ENCODE data around the gene EFR3B.
"Not testable (repeated sequence)": the region's sequence is repeated elsewhere in the genome, so short reads cannot be mapped to it uniquely, and the experiment has no call there.

The EFR3B gene

DNA sequence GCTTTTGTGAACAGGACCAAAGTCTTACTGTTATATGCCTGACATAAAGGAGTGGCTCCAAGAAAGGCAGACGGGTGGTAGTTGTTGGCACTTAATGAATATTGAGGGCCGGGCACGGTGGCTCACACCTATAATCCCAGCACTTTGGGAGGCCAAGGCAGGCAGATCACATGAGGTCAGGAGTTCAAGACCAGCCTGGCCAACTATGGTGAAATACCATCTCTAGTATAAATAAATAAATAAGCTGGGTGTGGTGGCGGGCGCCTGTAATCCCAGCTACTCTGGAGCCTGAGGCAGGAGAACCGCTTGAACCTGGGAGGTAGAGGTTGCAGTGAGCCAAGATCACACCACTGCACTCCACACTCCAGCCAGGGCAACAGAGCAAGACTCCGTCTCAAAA lies 120.2 kb downstream of the EFR3B start:
- not testable (repeated sequence) for H3K36me3 ChIP-seq (ENCODE audit: control insufficient read depth, insufficient read depth, low read length); H3K9ac ChIP-seq (ENCODE audit: low read depth, low read length); H3K4me1 ChIP-seq (ENCODE audit: control insufficient read depth, insufficient read depth, low read length); H3K4me3 ChIP-seq (ENCODE audit: low read depth, low read length); H3K9me3 ChIP-seq (ENCODE audit: control insufficient read depth, insufficient read depth, low read length)
- H3K27me3 ChIP-seq (ENCODE audit: control insufficient read depth, insufficient read depth, low read length) = peaks cover 10% of the 10 kb centered on the region

DNA sequence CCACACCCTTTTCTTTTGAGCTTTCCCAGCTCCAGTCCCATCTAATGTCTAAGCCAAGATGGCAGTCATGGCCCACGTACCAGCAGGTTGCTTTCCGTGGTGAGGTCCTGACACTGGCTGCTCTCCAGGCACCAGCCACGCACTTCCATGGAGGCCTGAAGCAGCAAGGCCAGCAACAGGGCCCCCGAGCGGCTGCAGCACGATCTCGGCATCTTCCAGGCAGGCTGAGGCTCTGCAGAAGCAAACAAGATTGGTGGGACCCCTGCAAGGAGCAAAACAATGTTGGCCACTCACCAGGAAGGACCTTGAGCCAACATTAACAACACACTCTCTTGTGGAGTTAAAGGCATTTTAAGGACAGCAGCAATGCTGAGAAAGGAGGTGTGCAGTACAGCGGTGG lies 122.7 kb downstream of the EFR3B start:
- peaks cover 33% of the 10 kb centered on the region for H3K27me3 ChIP-seq (ENCODE audit: control insufficient read depth, insufficient read depth, low read length)

DNA sequence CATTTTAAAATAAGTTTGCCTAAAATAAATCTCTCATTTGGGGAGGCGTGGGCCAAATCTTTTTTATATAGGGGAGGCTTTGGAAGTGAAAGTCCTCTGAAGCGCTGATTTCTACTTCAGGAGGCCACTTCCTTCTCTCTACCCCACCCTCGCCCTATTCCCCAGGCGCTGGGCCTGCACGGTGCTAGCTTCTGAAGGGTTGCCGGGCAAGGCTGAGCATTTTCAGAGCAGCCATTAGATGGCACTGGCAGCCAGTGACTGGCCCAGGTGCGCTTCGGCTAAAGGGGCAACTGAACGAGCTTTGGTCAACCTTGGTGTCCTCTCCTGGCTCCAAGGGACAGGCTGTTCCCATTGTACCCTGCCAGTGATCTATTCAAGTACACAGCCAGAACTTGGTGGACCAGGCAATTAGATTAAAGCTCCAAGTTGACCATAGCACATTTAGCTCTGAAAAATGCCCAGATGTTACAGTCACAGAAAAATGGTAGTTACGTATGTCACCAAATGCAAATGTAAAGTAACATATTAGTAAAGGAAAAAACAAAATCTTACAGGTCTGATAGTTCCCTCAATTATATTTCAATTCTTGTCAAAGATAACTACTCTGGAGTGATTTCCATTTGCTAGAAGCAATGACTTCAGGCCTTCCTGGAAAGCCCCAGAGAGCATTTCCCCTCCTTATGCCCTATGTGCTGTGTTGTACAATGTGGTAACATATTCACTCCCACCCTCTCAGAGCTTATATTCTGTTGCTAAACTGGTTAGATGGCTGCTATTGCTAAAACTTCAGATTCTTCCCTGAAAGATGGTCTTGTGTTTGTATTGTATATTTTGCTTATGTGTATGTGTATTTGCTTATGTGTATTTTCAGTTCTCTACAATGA lies 124.4 kb downstream of the EFR3B start:
- Histone ChIP-seq H3K4me1 (ENCODE audit: control insufficient read depth, insufficient read depth, low read length) (peaks cover 5% of the 10 kb centered on the region), H3K9ac (ENCODE audit: low read depth, low read length) (no peak overlapping the region), H3K4me3 (ENCODE audit: low read depth, low read length) (no peak overlapping the region), H3K9me3 (ENCODE audit: control insufficient read depth, insufficient read depth, low read length) (no peaks in the 10 kb centered on the region), H3K27me3 (ENCODE audit: control insufficient read depth, insufficient read depth, low read length) (peaks cover 45% of the 10 kb centered on the region), H3K36me3 (ENCODE audit: control insufficient read depth, insufficient read depth, low read length) (no peaks in the 10 kb centered on the region)

More for the DNA sequence above, 122.7 kb downstream of the EFR3B start:
- Histone ChIP-seq H3K4me1 (ENCODE audit: control insufficient read depth, insufficient read depth, low read length) (peaks cover 8% of the 10 kb centered on the region), H3K4me3 (ENCODE audit: low read depth, low read length) (no peak overlapping the region), H3K36me3 (ENCODE audit: control insufficient read depth, insufficient read depth, low read length) (no peaks in the 10 kb centered on the region), H3K9ac (ENCODE audit: low read depth, low read length) (no peak overlapping the region), H3K9me3 (ENCODE audit: control insufficient read depth, insufficient read depth, low read length) (no peaks in the 10 kb centered on the region)

DNA sequence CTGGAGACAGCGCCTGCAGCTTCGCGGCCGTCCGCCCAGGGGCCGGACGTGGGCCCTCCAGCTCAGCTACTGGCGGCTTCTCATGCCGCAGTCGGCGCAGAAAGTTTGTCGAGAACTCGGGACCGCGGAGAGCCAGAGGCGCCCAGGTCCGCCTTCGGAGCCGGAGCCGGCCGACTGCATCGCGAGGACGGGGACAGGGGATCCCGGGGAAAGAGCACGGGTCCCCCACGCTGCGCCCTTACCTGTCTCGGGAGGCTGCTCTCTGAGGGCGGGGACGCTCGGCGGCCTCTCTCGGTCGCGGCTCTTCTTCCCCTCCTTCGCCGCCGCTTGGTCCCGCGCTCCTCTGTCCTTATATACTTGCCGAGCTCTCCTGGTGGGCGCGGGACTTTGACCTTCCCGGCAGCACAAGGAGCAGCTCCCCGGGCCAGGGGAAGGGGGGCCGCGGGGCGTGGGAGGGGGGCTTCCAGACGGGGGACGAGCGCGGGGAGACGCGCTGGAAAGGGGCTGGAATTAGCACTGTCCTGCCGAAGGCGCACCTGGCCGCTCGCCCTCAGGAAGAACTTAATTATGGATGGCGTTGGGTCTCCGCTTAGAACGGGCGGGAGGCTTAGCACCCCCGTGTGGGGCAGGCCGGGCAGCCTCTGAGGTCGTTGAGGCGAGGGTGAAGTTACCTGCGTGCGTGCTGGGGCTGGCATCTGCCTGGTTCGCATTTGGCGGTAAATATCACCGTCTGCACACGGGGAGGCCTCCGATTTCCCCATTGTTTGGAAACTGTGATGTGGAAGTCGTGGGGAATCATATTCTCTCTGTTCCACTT lies 126.6 kb downstream of the EFR3B start, which contains the start of gene POMC:
TSS of gene POMC (minus strand) at position 325 of the 817 bp plus-strand sequence. CDS start 3,808 bp downstream, outside the sequence.
- no peaks in the 10 kb centered on the region for H3K36me3 ChIP-seq (ENCODE audit: control insufficient read depth, insufficient read depth, low read length)
- no peaks in the 10 kb centered on the region for H3K9me3 ChIP-seq (ENCODE audit: control insufficient read depth, insufficient read depth, low read length)
- H3K9ac ChIP-seq (ENCODE audit: low read depth, low read length) = peak within 1 kb of the TSS; percentile 79
- peaks cover 5% of the 10 kb centered on the region for H3K4me1 ChIP-seq (ENCODE audit: control insufficient read depth, insufficient read depth, low read length)
- peak within 1 kb of the TSS; percentile 58 for H3K4me3 ChIP-seq (ENCODE audit: low read depth, low read length)
- peaks cover 45% of the 10 kb centered on the region for H3K27me3 ChIP-seq (ENCODE audit: control insufficient read depth, insufficient read depth, low read length)

DNA sequence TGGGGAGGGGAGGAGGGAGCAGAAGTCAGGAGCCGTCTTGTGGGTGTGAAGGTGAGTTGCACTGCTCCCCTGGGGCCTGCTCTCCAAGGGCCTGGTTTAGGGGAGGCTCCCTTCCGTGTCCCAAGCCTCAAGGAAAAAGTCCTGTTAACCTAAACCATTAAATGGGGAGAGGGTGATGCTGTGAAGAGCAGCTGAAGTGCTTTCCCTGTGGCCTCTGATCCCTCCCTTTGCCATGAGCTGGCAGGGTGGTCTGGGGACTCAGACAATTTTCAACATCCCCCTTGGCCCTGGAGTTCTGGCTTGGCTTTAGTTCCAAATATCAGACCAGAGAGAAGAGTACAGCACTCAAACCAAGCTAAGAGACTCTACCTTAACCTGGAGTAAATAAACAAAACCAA lies 127.2 kb downstream of the EFR3B start:
- Histone ChIP-seq H3K9ac (ENCODE audit: low read depth, low read length) (no peak overlapping the region), H3K4me1 (ENCODE audit: control insufficient read depth, insufficient read depth, low read length) (peaks cover 5% of the 10 kb centered on the region), H3K27me3 (ENCODE audit: control insufficient read depth, insufficient read depth, low read length) (peaks cover 45% of the 10 kb centered on the region), H3K9me3 (ENCODE audit: control insufficient read depth, insufficient read depth, low read length) (no peaks in the 10 kb centered on the region), H3K36me3 (ENCODE audit: control insufficient read depth, insufficient read depth, low read length) (no peaks in the 10 kb centered on the region), H3K4me3 (ENCODE audit: low read depth, low read length) (peak overlapping the region; percentile 58)

DNA sequence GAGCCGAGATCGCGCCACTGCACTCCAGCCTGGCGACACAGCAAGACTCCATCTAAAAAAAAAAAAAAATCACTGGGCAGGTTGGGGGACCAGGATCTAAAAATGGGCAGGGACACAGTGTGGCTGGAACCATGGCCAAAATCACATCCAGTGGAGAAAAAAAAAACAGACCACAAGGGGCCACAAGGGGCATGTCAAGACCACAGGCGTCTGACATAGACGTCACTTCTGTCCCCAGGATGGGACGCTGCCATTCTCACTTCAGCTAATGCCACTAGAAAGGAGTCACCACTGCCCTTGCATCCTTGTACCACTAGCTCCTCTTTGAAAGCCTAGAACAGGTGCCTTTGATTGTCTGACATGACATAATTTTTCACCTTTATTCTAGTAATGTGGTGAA lies 129.0 kb downstream of the EFR3B start:
- Histone ChIP-seq H3K36me3 (ENCODE audit: control insufficient read depth, insufficient read depth, low read length) (no peaks in the 10 kb centered on the region), H3K9me3 (ENCODE audit: control insufficient read depth, insufficient read depth, low read length) (no peaks in the 10 kb centered on the region), H3K27me3 (ENCODE audit: control insufficient read depth, insufficient read depth, low read length) (peaks cover 48% of the 10 kb centered on the region), H3K9ac (ENCODE audit: low read depth, low read length) (no peak overlapping the region), H3K4me1 (ENCODE audit: control insufficient read depth, insufficient read depth, low read length) (peaks cover 5% of the 10 kb centered on the region), H3K4me3 (ENCODE audit: low read depth, low read length) (no peak overlapping the region)

DNA sequence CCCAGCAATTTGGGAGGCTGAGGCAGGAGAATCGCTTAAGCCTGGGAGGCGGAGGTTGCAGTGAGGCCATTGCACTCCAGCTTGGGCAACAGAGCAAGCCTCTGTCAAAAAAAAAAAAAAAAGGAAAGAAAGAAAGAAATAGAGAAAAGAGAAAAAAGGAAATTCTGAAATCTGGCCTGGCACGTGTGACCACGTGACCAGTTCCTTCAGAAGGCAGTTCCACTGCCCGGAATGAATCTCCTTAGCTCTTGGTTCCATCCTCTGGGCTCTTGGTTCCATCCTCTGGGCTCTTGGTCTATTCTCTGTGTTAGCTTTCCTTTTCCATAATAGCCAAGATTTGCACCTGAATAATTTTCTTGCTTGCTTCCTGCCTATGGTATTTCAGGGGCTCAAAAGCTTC lies 131.8 kb downstream of the EFR3B start:
- Histone ChIP-seq H3K4me1 (ENCODE audit: control insufficient read depth, insufficient read depth, low read length) (peaks cover 5% of the 10 kb centered on the region), H3K4me3 (ENCODE audit: low read depth, low read length) (no peak overlapping the region), H3K9me3 (ENCODE audit: control insufficient read depth, insufficient read depth, low read length) (no peaks in the 10 kb centered on the region), H3K27me3 (ENCODE audit: control insufficient read depth, insufficient read depth, low read length) (peaks cover 23% of the 10 kb centered on the region), H3K9ac (ENCODE audit: low read depth, low read length) (no peak overlapping the region), H3K36me3 (ENCODE audit: control insufficient read depth, insufficient read depth, low read length) (no peaks in the 10 kb centered on the region)

DNA sequence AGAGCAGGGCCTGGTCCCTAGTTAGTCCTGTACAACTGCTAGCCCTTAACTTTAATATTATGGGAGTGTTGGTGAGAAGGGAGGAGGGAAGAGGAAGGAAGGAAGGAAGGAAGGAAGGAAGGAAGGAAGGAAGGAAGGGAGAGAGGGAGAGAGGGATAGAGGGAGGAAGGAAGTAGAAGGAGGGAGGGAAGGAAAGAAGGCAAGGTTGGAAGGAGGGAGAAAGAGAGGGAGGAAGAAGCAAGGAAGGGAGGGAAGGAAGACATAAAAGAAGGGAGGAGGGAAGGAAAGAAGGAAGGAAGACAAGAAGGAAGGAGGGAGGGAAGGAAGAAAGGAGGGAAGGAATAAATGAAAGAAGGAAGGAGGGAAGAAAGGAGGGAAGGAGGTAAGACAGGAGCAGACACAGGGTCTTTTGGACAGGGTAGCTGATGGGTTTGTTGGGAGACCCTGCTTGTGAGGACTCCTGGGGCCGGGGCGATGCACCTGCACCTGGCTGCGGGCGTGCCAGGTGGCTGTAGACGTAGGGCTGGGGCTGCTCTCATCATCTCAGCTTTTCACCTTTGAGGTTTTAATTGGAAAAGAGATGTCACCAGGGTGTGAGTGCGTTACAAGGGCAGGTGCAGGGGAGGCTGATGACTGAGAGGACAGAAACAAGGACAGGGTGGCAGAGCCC lies 132.5 kb downstream of the EFR3B start:
- no peak overlapping the region for H3K4me3 ChIP-seq (ENCODE audit: low read depth, low read length)

DNA sequence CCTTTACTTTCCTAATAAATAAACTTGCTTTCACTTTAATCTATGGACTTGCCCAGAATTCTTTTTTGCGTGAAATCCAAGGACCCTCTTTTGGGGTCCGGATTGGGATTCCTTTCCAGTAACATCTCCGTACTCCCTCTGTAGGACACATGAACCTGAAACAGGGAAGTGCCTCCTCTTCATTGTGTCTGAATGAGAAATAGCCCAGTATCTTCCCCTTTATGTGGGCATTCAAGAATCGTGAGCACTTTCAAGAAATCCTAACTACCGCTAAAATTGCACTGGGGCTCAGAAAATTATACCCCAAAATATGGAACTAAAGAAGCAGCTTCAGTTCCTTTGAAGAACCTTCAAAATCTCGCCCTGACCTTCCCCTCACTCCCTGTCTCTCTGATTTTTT lies 134.3 kb downstream of the EFR3B start:
- H3K4me1 ChIP-seq (ENCODE audit: control insufficient read depth, insufficient read depth, low read length) = no peaks in the 10 kb centered on the region
- no peak overlapping the region for H3K4me3 ChIP-seq (ENCODE audit: low read depth, low read length)
- no peaks in the 10 kb centered on the region for H3K9me3 ChIP-seq (ENCODE audit: control insufficient read depth, insufficient read depth, low read length)

More for the DNA sequence above, 132.5 kb downstream of the EFR3B start:
- Histone ChIP-seq H3K9ac (ENCODE audit: low read depth, low read length) (no peak overlapping the region), H3K36me3 (ENCODE audit: control insufficient read depth, insufficient read depth, low read length) (no peaks in the 10 kb centered on the region), H3K4me1 (ENCODE audit: control insufficient read depth, insufficient read depth, low read length) (peaks cover 1% of the 10 kb centered on the region), H3K9me3 (ENCODE audit: control insufficient read depth, insufficient read depth, low read length) (no peaks in the 10 kb centered on the region), H3K27me3 (ENCODE audit: control insufficient read depth, insufficient read depth, low read length) (peaks cover 17% of the 10 kb centered on the region)

DNA sequence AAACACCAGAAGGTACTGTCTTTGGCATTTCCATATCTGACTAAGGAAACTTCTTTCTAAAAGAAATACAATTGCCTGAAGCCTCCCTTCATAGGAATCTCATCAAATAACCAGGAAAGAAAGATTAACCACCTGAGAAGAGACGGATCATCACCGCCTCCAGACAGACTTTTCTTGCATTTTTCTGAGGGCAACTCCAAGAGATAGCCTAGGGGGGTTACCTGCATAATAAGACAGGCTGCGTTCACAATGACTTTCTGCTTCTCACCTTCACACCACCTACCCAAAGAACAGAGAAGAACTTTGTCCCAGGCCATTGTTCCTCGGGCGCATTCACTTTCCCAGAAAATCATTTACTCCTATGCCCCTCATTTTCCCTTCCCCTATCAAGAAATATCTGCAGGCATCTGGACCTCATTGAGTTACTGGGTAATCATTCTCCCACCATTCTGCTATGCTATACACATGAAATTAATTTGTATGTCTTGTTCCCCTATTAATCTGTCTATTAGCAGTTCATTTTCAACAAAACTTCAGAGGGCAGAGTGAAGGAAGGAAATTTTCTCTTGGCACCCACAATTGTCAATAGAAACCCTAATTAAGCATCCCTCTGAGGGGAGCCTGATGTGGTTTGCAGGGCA lies 134.8 kb downstream of the EFR3B start:
- no peaks in the 10 kb centered on the region for H3K36me3 ChIP-seq (ENCODE audit: control insufficient read depth, insufficient read depth, low read length)
- no peak overlapping the region for H3K4me3 ChIP-seq (ENCODE audit: low read depth, low read length)
- H3K27me3 ChIP-seq (ENCODE audit: control insufficient read depth, insufficient read depth, low read length) = peaks cover 2% of the 10 kb centered on the region
- no peak overlapping the region for H3K9ac ChIP-seq (ENCODE audit: low read depth, low read length)
- no peaks in the 10 kb centered on the region for H3K4me1 ChIP-seq (ENCODE audit: control insufficient read depth, insufficient read depth, low read length)
- H3K9me3 ChIP-seq (ENCODE audit: control insufficient read depth, insufficient read depth, low read length) = no peaks in the 10 kb centered on the region

More for the DNA sequence above, 134.3 kb downstream of the EFR3B start:
- Histone ChIP-seq H3K27me3 (ENCODE audit: control insufficient read depth, insufficient read depth, low read length) (peaks cover 3% of the 10 kb centered on the region), H3K36me3 (ENCODE audit: control insufficient read depth, insufficient read depth, low read length) (no peaks in the 10 kb centered on the region), H3K9ac (ENCODE audit: low read depth, low read length) (no peak overlapping the region)

DNA sequence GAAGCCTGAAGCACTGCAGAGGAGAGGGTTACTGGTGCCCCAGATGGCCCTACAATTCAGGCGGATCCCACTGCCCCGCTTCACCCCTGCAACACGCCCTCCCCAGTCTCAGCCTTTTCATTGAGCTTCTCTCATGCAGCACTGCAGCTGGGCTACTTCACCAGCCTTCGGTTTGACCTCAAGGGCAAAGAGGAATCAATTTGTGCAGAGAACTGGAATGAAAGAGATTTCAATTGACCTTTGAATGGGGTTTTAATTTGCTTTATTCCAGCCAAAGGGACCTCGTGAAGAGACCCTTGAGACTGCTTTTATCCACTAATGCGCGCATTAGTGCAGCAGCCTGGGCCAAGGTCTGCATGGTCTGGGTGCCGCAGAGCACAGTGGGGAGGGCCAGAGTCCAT lies 135.3 kb downstream of the EFR3B start:
- Histone ChIP-seq H3K4me1 (ENCODE audit: control insufficient read depth, insufficient read depth, low read length) (no peaks in the 10 kb centered on the region), H3K36me3 (ENCODE audit: control insufficient read depth, insufficient read depth, low read length) (no peaks in the 10 kb centered on the region), H3K4me3 (ENCODE audit: low read depth, low read length) (no peak overlapping the region), H3K9ac (ENCODE audit: low read depth, low read length) (no peak overlapping the region), H3K27me3 (ENCODE audit: control insufficient read depth, insufficient read depth, low read length) (peaks cover 2% of the 10 kb centered on the region), H3K9me3 (ENCODE audit: control insufficient read depth, insufficient read depth, low read length) (no peaks in the 10 kb centered on the region)
